ENCODE results near the gene PDGFRB. TPM values are rescaled to one million over a fixed set of nuclear protein-coding genes. Genes with fewer than 3 reads are reported as not detected.

Gene PDGFRB
- total and polyA plus RNA-seq, 10 of the 15 experiments (the other 5 are each of a cell fraction or from before 2014, with no cell fraction given) = 0.02 to 3.0 (median 1.0) TPM

DNA sequence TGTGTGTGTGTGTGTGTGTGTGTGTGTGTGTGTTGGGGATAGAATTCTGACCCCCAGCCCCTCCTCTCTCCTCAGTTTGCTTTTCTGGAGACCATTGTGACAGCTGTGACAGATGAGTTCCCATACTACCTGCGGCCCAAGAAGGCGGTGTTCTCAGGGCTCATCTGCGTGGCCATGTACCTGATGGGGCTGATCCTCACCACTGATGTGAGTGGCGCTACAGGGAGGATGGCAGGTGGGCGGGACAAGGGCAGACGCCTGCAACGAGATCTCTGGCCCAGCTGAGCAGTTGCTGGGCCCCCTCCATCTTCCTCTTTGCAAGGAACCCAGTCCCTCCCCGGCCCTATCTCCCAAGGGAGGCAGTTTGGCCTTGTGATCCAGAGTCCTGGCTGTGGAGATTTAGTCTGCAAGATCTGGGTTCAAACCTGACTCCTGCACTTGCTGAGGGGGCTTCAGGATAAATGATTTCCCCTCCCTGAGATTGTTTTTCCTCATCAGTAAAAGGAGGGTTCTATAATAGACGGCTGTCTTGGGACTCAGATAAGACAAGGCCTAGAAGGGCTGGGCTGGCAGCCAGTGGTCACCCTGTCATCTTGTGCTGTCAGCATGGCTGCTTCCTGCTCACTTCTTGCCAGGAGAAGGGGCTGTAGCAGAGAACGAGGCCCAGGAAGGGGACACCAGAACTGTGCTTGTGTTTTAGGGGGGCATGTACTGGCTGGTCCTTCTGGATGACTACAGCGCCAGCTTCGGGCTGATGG lies 48.4 kb upstream of the PDGFRB start (continued):
- TF ChIP-seq, protein P1, sequence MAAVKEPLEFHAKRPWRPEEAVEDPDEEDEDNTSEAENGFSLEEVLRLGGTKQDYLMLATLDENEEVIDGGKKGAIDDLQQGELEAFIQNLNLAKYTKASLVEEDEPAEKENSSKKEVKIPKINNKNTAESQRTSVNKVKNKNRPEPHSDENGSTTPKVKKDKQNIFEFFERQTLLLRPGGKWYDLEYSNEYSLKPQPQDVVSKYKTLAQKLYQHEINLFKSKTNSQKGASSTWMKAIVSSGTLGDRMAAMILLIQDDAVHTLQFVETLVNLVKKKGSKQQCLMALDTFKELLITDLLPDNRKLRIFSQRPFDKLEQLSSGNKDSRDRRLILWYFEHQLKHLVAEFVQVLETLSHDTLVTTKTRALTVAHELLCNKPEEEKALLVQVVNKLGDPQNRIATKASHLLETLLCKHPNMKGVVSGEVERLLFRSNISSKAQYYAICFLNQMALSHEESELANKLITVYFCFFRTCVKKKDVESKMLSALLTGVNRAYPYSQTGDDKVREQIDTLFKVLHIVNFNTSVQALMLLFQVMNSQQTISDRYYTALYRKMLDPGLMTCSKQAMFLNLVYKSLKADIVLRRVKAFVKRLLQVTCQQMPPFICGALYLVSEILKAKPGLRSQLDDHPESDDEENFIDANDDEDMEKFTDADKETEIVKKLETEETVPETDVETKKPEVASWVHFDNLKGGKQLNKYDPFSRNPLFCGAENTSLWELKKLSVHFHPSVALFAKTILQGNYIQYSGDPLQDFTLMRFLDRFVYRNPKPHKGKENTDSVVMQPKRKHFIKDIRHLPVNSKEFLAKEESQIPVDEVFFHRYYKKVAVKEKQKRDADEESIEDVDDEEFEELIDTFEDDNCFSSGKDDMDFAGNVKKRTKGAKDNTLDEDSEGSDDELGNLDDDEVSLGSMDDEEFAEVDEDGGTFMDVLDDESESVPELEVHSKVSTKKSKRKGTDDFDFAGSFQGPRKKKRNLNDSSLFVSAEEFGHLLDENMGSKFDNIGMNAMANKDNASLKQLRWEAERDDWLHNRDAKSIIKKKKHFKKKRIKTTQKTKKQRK (IDR thresholded peaks at IDR 0.05; ENCODE audit: low read depth, low read length) = no peak
- TF ChIP-seq CREM (IDR thresholded peaks at IDR 0.05; ENCODE audit: low read depth) (no peak), PKNOX1 (IDR thresholded peaks at IDR 0.05) (no peak), EED (IDR thresholded peaks at IDR 0.05; ENCODE audit: low read depth) (no peak), CEBPB (IDR thresholded peaks at IDR 0.05; ENCODE audit: borderline replicate concordance in 1 of 2, low read depth in 2 of 2, low read length in 2 of 2) (no peak), PRDM15 (CRISPR knock-in tag; IDR thresholded peaks at IDR 0.05) (no peak), SP1 (IDR thresholded peaks at IDR 0.05; ENCODE audit: low read depth, low read length) (no peak)
